Activated CD8-positive, alpha-beta memory T cell treated with anti-CD3 and anti-CD28 coated beads, Interleukin-2, amount 50 U/mL, for 1 hour (primary cell): ENCODE data around the gene ADAMTS8.

ENCODE experiments used
- DNase-seq: peaks from one replicate; pipeline ENCODE4 v3.0.0-alpha.2; 2020; ENCODE audit errors: extremely low read depth

ADAMTS8 gene, protein sequence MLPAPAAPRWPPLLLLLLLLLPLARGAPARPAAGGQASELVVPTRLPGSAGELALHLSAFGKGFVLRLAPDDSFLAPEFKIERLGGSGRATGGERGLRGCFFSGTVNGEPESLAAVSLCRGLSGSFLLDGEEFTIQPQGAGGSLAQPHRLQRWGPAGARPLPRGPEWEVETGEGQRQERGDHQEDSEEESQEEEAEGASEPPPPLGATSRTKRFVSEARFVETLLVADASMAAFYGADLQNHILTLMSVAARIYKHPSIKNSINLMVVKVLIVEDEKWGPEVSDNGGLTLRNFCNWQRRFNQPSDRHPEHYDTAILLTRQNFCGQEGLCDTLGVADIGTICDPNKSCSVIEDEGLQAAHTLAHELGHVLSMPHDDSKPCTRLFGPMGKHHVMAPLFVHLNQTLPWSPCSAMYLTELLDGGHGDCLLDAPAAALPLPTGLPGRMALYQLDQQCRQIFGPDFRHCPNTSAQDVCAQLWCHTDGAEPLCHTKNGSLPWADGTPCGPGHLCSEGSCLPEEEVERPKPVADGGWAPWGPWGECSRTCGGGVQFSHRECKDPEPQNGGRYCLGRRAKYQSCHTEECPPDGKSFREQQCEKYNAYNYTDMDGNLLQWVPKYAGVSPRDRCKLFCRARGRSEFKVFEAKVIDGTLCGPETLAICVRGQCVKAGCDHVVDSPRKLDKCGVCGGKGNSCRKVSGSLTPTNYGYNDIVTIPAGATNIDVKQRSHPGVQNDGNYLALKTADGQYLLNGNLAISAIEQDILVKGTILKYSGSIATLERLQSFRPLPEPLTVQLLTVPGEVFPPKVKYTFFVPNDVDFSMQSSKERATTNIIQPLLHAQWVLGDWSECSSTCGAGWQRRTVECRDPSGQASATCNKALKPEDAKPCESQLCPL

DNA sequence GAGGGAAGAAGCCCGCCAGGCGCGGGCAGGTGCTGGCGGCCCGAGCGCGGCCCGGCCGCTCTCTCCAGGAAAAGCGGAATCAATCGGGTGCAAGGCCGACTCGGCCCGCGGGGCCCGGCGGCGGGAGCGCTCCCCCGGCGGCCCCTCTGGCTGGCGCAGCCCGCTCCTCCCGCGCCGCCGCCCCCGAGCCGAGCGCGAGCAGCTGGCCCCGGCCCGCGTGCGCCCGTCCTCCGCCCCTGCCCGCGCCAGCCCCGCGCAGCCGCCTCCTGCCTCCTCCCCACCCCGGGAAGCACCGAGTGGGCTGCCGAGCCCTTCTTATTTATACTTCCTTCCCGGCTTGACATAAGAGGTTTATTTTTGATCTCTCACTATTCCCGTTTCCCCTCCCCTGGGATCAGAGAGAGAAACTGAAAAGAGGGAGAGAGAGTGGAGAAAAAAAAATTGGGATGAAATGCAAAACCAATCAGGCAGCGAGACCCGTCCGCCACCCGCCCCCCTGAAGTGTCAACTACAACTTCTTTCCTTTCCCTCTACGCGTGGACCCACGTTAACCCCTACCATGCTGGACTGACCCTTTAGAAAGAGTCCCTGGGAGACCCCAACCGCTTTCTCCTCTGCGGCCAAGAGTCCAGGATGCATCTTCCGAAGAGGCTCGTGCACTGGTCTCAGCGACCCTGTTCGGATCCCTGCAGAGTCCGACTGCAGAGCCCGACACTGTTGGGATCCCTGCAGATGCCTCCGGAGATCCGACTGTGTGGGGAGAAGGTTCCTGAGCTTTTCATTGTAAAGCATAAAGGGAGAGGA lies at the start of gene ADAMTS8:
Gene ADAMTS8, minus strand, starts transcription at position 294 of the 804 bp plus-strand sequence. CDS start 323 bp downstream, outside the sequence.
- no peak for DNase-seq

DNA sequence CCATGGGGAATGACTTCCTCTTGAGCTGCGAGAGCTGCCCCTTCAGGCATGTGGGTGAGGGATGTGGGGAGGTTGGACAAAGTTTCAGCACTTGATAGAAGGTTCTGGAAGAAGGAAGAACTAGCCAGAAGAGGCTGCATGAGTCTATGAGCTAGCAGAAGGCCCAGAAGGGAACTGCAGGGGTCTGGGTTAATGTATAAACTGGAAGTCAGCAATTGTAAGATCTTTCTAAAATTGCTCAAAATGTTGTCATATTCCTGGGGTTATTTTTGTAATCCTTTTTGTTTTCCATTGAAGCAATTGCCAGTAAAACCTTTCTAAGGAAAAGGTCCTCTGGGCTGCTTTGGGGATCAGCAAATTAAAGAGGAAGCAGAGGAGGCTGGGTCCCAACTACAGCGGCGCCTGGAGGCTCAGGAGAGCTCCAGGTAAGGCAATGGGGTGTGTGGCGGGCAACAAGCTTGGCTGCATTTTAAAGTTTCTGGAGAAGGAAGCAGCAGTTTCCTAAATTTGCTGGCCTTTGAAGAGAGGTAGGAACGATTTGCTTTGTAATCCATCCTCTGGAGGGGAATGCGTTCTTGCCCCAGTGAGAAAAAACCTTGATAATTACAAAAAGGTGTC lies 49.3 kb upstream of the ADAMTS8 start:
- no peak for DNase-seq

DNA sequence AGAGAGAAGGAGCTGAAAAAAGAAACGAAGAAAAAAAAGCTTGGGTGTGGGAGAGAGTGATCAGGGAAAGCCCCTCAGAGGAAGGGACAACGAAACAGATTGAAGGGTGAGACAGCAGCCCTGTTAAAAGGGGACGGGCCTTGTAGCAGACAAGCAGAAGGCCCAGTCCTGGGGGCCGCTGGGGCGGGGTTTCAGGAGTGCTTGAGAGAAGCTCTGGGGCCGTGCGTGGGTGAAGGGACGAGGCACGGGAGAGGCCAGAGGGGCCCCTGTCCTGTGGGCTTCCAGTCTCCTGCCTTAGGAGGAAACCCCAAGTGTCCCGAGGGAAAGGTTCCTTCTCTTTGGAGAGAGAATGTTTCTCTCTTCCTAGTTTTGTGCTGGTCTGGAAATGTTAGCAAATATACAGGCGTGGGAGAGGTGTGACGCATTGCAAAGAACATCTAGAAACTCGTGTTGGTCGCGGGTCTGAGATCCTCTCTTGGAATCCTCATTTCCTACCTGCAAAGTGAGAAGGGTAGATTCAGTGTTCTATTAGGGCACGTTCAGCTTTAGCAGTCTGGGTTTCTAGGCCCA lies 48.6 kb upstream of the ADAMTS8 start:
- DNase-seq, result no peak

GRCh38 chr11:130476200-130476921 lies 48.0 kb upstream of the ADAMTS8 start:
- DNase-seq, result no peak

- no peak for DNase-seq
These were observed 47.1 kb upstream of the ADAMTS8 start for GRCh38 chr11:130475426-130476053.

DNA sequence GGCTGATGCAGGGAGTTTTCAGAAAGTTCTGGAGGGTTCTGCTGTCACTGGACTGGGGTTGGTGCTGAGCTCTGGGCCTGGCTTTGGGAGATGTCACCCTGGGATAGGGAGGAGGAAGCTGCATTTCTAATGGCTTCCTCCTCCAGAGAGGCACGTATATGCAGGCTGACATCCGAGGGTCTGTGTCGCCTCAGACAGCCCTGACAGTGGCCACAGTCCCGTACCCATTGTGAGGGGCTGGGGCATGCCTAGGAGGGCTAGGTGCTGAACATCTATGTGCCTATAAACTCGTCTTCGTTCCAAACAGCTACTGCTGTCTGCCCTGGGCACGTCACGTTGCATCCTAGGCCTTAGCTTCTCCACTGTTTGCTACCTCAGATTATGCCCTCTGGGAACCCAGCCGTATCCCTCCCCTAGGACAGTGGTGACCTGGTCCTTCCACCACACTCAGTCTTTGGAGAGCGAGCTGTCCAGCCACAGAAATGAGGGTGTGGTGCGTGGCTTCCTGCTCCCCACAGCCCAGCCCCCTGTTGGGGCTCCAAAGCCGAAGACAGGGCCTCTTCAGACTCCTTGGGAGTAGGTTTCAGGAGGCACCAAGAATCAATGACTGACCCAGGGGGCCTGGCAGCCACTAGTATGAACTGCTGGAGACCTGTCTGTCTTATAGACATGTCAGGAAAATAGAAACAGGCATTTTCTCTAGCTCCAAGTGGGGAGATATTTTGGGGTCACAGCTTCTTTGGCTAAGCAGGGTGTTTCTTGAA lies 46.4 kb upstream of the ADAMTS8 start:
- no peak for DNase-seq

- DNase-seq, result no peak
These were observed 45.5 kb upstream of the ADAMTS8 start for GRCh38 chr11:130473795-130474377.

GRCh38 chr11:130473056-130473794 lies 44.8 kb upstream of the ADAMTS8 start:
- DNase-seq, result no peak

DNA sequence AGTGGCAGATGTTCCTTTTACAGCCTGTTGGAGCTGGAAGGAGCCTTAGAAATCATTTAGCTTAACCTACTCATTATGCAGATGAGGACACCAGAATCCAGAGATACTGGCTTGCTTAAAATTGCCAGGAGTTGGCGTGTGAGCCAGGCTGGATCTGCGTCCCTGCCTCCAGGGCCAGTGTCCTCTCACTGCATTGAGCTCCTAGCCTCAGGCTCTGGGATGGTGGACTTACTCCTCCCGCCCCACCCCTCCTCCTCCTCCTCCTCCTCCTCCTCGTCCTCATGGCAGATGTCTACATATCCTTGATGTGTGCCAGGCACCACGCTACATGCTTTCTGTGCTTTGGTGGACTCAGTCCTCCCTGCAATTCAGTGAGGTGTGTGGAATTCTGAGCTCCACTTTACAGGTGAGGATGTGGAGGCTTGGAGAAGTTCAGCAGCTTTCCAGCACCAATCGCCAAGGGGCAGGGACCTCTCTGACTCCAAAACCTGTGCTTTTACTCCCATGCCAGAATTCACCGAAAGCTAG lies 44.1 kb upstream of the ADAMTS8 start:
- no peak for DNase-seq

DNA sequence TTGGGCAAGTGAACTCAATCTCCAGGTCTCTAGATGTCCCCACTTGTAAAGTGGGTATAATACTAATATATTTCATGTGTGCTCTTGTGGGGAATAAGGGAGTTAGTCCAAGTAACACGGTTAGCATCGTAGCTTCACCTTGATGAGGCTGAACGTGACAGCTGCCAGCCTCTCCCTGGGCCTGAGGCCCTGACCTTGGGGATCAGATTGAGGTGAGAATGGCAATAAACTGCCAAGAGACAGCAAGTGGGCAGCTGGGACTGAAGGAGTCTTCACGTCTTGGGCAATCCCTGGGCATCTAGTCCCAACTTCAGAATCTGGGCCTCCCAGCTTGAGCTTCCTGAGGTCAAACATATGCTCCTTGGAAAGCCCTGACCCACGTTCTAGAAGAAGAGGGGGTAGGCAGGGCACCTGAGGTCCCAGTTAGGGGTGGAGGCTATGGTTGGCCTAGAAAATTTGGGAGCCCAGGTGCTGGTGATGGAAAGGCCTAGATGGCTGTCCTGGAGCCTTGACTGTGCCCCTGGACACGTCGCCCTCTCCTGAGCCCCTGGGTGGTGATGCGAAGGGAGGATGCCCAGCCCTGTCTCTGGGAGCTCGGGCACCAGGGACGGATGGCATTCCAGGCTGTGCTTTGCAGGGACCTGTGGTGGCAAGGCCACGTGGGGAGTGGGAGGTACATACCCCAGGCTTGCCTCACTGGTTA lies 43.5 kb upstream of the ADAMTS8 start:
- no peak for DNase-seq

DNA sequence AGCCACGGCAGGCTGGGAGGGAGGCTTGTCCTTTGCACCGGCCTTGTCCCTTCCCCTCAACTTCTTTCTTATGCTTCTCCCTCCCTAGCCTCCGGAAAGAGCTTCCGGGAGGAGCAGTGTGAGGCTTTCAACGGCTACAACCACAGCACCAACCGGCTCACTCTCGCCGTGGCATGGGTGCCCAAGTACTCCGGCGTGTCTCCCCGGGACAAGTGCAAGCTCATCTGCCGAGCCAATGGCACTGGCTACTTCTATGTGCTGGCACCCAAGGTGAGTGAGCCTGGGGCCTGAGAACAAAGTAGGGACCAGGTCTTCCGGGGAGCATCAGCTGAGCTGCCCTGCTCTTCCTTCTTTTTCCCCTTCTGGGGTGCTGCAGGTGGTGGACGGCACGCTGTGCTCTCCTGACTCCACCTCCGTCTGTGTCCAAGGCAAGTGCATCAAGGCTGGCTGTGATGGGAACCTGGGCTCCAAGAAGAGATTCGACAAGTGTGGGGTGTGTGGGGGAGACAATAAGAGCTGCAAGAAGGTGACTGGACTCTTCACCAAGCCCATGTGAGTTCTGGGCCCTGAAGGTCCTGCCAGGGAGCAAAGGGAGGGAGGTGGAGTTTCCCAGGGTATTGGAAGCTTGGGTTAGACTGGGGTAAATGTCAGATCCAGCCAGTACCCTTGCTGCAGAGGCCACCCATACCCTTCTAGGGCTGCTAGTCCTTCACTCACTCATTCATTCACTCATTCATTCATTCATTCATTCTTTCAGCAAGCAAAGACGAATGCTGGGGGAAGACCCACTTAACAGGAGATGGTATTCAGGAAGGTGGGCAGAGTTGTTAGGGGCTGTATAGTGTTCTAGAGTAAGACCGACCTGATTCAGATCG lies 42.7 kb upstream of the ADAMTS8 start:
- DNase-seq, result no peak

DNA sequence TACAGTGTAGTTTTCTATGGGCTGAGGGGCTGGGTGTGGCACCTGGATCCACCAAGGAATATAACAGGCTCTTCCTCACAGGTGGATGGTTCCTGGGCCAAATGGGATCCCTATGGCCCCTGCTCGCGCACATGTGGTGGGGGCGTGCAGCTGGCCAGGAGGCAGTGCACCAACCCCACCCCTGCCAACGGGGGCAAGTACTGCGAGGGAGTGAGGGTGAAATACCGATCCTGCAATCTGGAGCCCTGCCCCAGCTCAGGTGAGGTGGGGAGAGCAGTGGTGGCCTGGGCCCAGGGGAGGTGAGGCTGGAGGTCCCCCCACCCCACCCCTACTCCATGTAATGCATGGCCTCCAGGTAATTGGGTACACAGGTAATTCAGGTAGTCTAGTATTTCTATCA lies 40.8 kb upstream of the ADAMTS8 start:
- DNase-seq, result no peak

GRCh38 chr11:130467116-130467900 lies 38.9 kb upstream of the ADAMTS8 start:
- no peak for DNase-seq

- DNase-seq, result no peak
These were observed 36.9 kb upstream of the ADAMTS8 start for GRCh38 chr11:130465263-130465662.

GRCh38 chr11:130464291-130464812 lies 35.9 kb upstream of the ADAMTS8 start:
- no peak for DNase-seq
